HG02840 (cell line): ENCODE data around the gene ATP10D.

ENCODE experiments used
- ATAC-seq: cut with Tn5 transposase; IDR thresholded peaks from one replicate; pipeline ENCODE4 v1.9.1; 2021; ENCODE audit warnings: mild to moderate bottlenecking, moderate library complexity, moderate number of reproducible peaks; ENCODE audit not compliant: unreplicated experiment, low FRiP score

Gene ATP10D

DNA sequence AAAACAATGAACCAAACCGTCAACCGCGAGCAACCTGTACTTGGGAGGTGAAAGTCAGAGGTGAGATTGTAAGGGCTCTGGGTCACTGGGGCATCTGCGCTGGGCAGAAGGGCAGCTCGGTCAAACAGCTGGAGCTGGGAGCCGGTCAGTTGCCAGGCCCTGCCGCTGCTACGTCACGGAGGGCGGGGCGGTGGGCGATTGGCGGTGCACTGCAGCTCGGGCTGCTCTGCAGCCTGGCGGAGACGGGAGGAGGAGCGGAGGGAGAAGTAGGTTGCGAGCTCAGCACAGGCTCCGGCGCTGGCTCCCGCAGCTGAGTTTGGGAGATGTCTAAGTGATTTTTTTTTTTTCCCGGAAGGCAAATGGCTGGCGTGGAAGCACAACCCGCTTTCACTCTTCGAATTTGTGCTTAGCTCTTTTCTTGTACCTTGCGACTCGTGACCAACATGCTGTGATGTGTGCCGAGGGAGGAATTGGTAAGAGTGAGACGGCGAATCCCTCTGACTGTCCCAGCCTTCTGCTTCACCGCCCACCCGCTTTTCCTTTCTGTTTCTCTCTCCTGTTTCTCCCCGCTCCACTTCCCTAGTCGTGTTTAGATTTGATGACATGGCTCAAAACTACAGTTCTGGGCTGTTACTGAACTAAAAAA is at the start of gene ATP10D:
Gene ATP10D (plus strand): TSS at position 229 of the 646 bp plus-strand sequence. CDS start 27,266 bp downstream, outside the sequence.
- ATAC-seq = peak; percentile 99

- no peak for ATAC-seq
These were observed 42.1 kb upstream of the ATP10D start for GRCh38 chr4:47442980-47443379.

GRCh38 chr4:47444031-47444430 is 41.0 kb upstream of the ATP10D start:
- no peak for ATAC-seq

- ATAC-seq = no peak
These were observed 33.4 kb upstream of the ATP10D start for GRCh38 chr4:47451657-47452056.

DNA sequence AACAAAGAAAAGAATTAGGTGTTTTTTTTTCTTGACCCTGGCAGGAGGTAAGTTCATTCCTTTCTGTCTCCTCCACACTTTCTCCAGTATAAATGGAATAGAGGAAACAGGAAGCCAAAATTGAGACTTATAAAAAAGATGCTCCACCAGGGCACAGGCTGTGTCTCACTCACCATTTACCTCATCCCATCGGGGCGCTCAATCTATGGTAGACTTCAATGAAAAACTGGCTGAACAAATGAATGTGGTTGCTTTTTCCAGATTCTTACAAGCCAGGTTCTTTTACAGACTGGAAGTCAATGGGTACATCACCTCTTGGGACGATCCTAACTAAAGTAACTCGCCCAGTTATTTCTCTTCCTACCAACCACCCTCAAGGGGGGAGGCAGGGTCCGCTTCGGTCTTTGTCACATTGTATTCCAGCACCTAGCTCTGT is 22.3 kb upstream of the ATP10D start:
- peak; percentile 22 for ATAC-seq

DNA sequence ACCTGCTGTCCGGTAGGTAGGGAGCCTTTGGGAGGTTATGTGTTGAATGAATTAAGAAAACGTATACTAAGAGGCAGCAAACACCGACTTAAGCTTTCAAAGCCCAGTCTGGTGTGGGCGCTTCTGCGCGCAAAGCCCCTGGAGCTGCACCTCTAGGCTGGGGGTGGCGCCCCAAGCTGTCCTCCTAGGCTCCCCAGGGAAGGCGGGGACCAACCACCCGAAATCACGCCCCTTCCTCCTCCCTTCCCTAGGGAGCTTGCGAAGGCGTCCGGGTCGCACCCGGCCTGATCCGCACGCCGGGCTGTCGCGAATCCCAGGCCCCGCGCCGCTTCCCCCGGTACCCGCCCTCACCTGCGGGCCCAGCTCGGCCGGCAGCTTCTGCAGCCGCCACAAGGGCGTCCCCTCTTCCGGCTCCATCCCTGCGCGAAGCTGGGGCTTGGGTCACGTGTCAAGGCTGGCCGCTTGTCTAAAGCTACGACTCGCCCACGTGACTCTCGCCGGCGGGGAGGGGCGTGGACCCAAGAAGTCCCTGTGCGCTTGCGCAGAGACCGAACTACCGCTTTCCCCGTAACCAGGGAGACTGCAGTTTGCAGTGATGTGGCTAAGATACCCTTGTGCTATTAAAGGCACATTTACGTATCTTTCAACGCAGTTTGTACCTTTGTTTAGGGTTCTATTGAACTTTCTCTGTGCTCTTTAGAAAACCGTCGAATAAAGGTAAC is 21.7 kb upstream of the ATP10D start, which contains the start of gene COMMD8:
Gene COMMD8 (minus strand): TSS at position 468 of the 722 bp plus-strand sequence. CDS start 51 bp downstream, at position 417.
- peak; percentile 94 for ATAC-seq

DNA sequence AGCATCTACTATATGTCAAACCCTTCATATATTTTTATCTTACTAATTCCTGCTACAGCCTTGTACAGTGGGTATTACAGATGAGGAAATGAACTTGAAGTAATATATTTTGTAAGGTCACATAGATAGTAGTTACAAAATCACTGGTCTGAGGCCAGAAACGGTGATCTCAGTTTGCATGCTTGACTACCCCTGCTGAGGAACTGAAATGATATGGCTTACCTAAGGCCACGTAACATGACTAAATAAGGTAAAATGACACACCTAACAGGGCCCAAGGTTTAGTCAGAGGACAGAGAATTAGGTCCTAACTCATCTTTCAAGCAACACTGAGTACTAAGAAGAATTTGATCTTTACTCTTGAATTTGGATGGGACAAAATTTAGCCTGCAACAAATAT is 20.1 kb upstream of the ATP10D start:
- no peak for ATAC-seq

DNA sequence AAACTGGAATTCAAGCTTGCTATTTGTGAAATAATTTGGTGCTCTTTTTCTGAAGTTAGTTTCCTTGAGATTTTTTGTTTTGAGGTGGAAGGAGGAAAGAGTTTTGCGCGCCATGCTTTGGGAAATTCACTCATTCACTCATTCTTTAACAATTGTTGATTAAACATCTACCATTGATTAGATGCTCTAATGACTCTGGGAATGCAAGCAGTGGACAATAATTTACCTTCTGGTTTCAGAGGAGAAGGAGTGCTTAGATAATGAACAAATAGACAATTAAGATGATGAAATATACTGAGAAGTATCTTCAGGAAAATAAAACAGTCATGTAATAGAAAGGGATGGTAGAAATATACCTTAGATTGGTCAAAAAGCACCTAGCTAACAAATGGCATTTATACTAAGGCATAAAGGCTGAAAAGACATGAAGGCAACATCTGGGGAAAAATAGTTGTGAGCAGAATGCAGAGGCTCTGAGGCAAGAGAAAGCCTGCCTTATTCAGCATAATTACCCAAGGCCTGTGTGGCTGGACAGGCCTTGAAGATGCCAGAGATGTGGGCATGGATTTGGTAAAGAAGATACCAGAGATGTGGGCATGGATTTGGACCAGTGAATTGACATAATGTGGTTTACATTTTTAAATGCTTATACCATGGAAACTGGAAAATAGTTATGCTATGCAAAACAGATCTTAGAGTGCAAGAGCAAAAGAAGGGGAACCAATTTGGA is 18.9 kb upstream of the ATP10D start:
- ATAC-seq = no peak

GRCh38 chr4:47468706-47469365 is 16.2 kb upstream of the ATP10D start:
- ATAC-seq = no peak

- ATAC-seq = no peak
These were observed 15.1 kb upstream of the ATP10D start for GRCh38 chr4:47469951-47470350.

GRCh38 chr4:47471064-47471463 is 14.0 kb upstream of the ATP10D start:
- no peak for ATAC-seq

GRCh38 chr4:47471591-47471990 is 13.5 kb upstream of the ATP10D start:
- no peak for ATAC-seq

DNA sequence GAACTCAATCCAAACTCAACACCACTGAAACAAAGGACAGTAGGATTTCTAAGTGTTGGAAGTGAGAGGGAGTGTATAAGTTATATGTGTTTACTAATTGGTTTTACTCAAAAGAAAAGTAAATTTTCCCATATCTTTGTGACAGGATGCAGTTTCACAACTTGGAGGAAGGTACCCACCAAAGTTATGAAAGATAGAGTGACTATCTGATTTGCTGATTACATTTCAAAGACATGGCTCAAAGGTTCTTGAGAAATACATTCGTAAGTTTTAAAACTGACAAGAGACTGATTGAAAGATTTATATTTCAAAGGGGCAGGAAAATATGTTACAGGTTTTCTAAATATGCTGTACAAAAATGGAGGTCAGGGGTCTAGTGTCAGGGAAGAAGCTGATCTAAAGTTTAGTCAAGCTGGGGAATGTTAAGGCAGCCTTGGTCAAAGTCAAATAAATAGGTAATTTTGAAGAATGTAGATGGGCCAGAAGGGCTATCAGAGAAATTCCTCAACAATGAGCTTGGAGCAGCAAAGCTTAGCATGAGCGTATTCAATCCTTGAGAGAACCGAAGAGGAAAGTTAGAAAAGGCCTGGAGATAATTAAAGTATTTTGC is 11.8 kb upstream of the ATP10D start:
- ATAC-seq = no peak

- ATAC-seq = no peak
These were observed 10.3 kb upstream of the ATP10D start for GRCh38 chr4:47474799-47475198.

DNA sequence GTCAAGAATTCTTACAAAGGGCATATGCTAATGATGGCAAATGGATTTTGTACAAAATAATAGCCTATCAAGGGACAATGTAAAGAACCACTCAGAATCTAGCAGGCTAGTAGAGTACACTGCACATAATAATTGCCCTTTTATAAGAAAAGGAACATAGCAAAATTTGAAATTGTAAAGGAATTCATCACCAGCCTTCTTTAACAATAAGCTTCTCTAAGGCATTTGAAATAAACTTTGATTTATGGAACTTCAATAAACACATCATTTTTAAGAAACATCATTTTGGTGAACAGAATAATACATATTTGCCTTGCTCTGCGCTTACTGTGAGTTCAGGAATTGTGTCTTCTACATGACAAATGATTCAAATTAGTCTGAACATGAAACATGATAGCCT is 9.7 kb upstream of the ATP10D start:
- no peak for ATAC-seq

DNA sequence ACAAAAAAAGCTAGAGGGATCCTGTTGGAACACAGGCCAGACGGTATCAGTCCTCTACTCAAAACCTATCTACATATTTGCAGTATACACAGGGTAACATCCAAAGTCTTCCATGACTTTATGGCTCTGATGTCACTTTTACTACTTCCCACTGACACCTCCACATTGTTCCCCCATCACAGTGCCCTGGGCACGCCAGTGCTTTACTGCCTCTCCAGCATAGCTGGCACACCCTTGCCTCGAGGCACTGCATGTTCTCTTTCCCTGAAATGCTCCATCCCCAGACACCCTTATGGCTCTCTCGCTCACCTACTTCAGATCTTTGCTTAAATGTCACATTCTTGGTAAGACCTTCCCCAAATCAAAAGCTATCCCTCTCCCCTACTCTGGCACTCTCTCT is 6.3 kb upstream of the ATP10D start:
- ATAC-seq = no peak

GRCh38 chr4:47482326-47482725 is 2.7 kb upstream of the ATP10D start:
- ATAC-seq = no peak

- no peak for ATAC-seq
These were observed 1.3 kb upstream of the ATP10D start for GRCh38 chr4:47483745-47484144.

GRCh38 chr4:47484168-47484567 is 907 bp upstream of the ATP10D start:
- ATAC-seq = no peak

- no peak for ATAC-seq
These were observed 693 bp downstream of the ATP10D start for GRCh38 chr4:47485768-47486167.
